AG08396 (cell line): ENCODE data around the gene PRDM1.

Source experiments
- DNase-seq: peaks from one replicate; pipeline ENCODE4 v3.0.0; 2012; ENCODE audit warnings: low spot score, mixed read lengths

The PRDM1 gene

GRCh38 chr6:106097411-106098231, 11.5 kb downstream of the PRDM1 start:
- DNase-seq, result no peak

GRCh38 chr6:106098383-106099234, 12.5 kb downstream of the PRDM1 start:
- DNase-seq, result no peak

GRCh38 chr6:106099235-106099537, 13.1 kb downstream of the PRDM1 start:
- DNase-seq, result no peak

- DNase-seq, result no peak
Measured at GRCh38 chr6:106100755-106101154, 14.6 kb downstream of the PRDM1 start.

GRCh38 chr6:106101466-106101865, 15.3 kb downstream of the PRDM1 start:
- no peak for DNase-seq

GRCh38 chr6:106102034-106102433, 15.9 kb downstream of the PRDM1 start:
- no peak for DNase-seq

GRCh38 chr6:106102967-106103727, 17.0 kb downstream of the PRDM1 start:
- DNase-seq, result no peak

- DNase-seq, result no peak
Measured at GRCh38 chr6:106103728-106104109, 17.6 kb downstream of the PRDM1 start.

GRCh38 chr6:106104476-106104875, 18.3 kb downstream of the PRDM1 start:
- no peak for DNase-seq

GRCh38 chr6:106104941-106105340, 18.8 kb downstream of the PRDM1 start:
- DNase-seq, result no peak

GRCh38 chr6:106105493-106105892, 19.4 kb downstream of the PRDM1 start:
- no peak for DNase-seq

GRCh38 chr6:106106276-106107042, 20.3 kb downstream of the PRDM1 start:
- DNase-seq, result no peak

- DNase-seq, result no peak
Measured at GRCh38 chr6:106107043-106107613, 21.0 kb downstream of the PRDM1 start.

- DNase-seq, result no peak
Measured at GRCh38 chr6:106108129-106108528, 22.0 kb downstream of the PRDM1 start.

GRCh38 chr6:106109029-106109428, 22.9 kb downstream of the PRDM1 start:
- no peak for DNase-seq

GRCh38 chr6:106110164-106110826, 24.2 kb downstream of the PRDM1 start:
- DNase-seq, result no peak

- DNase-seq, result no peak
Measured at GRCh38 chr6:106112433-106112832, 26.3 kb downstream of the PRDM1 start.

- DNase-seq, result no peak
Measured at GRCh38 chr6:106113256-106113959, 27.3 kb downstream of the PRDM1 start.

GRCh38 chr6:106114492-106114891, 28.4 kb downstream of the PRDM1 start:
- DNase-seq, result no peak

GRCh38 chr6:106115286-106115685, 29.1 kb downstream of the PRDM1 start:
- no peak for DNase-seq
